GM18873 (cell line): ENCODE data around the gene SRSF5.
"Not testable (repeated sequence)": the region's sequence is repeated elsewhere in the genome, so short reads cannot be mapped to it uniquely, and the experiment has no call there.

Experiments
- ATAC-seq: cut with Tn5 transposase; IDR thresholded peaks from one replicate; pipeline ENCODE4 v1.9.1; 2021; ENCODE audit warnings: mild to moderate bottlenecking, moderate library complexity, moderate number of reproducible peaks; ENCODE audit not compliant: unreplicated experiment, low FRiP score

The SRSF5 gene

GRCh38 chr14:69803753-69804152 lies 36.8 kb downstream of the SRSF5 start:
- ATAC-seq, result no peak

GRCh38 chr14:69804902-69805301 lies 38.0 kb downstream of the SRSF5 start:
- ATAC-seq, result no peak

- ATAC-seq, result no peak
Measured at GRCh38 chr14:69807192-69807591, 40.2 kb downstream of the SRSF5 start.

GRCh38 chr14:69808919-69809808 lies 42.2 kb downstream of the SRSF5 start:
- ATAC-seq, result no peak

- ATAC-seq, result no peak
Measured at GRCh38 chr14:69811227-69811867, 44.4 kb downstream of the SRSF5 start.

- no peak for ATAC-seq
Measured at GRCh38 chr14:69811868-69812252, 44.9 kb downstream of the SRSF5 start.

GRCh38 chr14:69812711-69813110 lies 45.8 kb downstream of the SRSF5 start:
- ATAC-seq, result no peak

GRCh38 chr14:69813346-69813745 lies 46.4 kb downstream of the SRSF5 start:
- ATAC-seq, result not testable (repeated sequence)

GRCh38 chr14:69814397-69814796 lies 47.5 kb downstream of the SRSF5 start:
- ATAC-seq, result no peak

GRCh38 chr14:69815556-69815955 lies 48.6 kb downstream of the SRSF5 start:
- no peak for ATAC-seq

GRCh38 chr14:69816216-69816615 lies 49.3 kb downstream of the SRSF5 start:
- ATAC-seq, result no peak

- ATAC-seq, result no peak
Measured at GRCh38 chr14:69818758-69819191, 51.8 kb downstream of the SRSF5 start.

GRCh38 chr14:69819607-69820006 lies 52.7 kb downstream of the SRSF5 start:
- ATAC-seq, result no peak

GRCh38 chr14:69820991-69821390 lies 54.0 kb downstream of the SRSF5 start:
- ATAC-seq, result no peak
